Ishikawa (cell line): ENCODE results near the gene SERTAD2.

Source experiments
- EP300 ChIP-seq: IDR thresholded peaks from 2 replicates; pipeline ENCODE4 v1.6.1; 2012; ENCODE audit warnings: borderline replicate concordance
- MAX ChIP-seq: IDR thresholded peaks from 2 replicates; pipeline ENCODE4 v1.6.1; 2012
- RAD21 ChIP-seq: IDR thresholded peaks from 2 replicates; pipeline ENCODE4 v1.6.1; 2012; ENCODE audit warnings: low read depth
- REST ChIP-seq: IDR thresholded peaks from 2 replicates; pipeline ENCODE4 v1.6.1; 2012; ENCODE audit warnings: low read depth, mild to moderate bottlenecking
- TCF12 ChIP-seq: IDR thresholded peaks from 2 replicates; pipeline ENCODE4 v1.6.1; 2012; ENCODE audit warnings: low read depth

- no peak for TF ChIP-seq RAD21
- TF ChIP-seq REST, result peak; percentile 20; the same call in 1 of the 2 replicates
- TF ChIP-seq EP300, result no peak
- no peak for TF ChIP-seq MAX
- TF ChIP-seq TCF12, result no peak
Observed at GRCh38 chr2:64667535-64667934, 13.8 kb upstream of the SERTAD2 start.
